IPS-18a (cell line): ENCODE measurements around the gene YBX3.

ENCODE experiments used
- H3K27ac ChIP-seq: one replicate; pipeline ENCODE4 v1.5.1; 2013; ENCODE audit warnings: low read length
- H3K27me3 ChIP-seq: one replicate; pipeline ENCODE4 v1.6.1; 2013; ENCODE audit warnings: mild to moderate bottlenecking, low read length; ENCODE audit not compliant: control insufficient read depth, insufficient read depth
- H3K36me3 ChIP-seq: one replicate; pipeline ENCODE4 v1.6.1; 2013; ENCODE audit warnings: low read depth, low read length; ENCODE audit not compliant: control insufficient read depth
- H3K4me1 ChIP-seq: one replicate; pipeline ENCODE4 v1.6.1; 2013; ENCODE audit warnings: low read depth, low read length; ENCODE audit not compliant: control insufficient read depth
- H3K4me3 ChIP-seq: one replicate; pipeline ENCODE4 v1.5.1; 2013; ENCODE audit warnings: low read length
- H3K9ac ChIP-seq: one replicate; pipeline ENCODE4 v1.6.1; 2013; ENCODE audit warnings: mild to moderate bottlenecking, low read length, moderate library complexity
- H3K9me3 ChIP-seq: one replicate; pipeline ENCODE4 v1.6.1; 2013; ENCODE audit warnings: low read depth, low read length; ENCODE audit not compliant: control insufficient read depth

YBX3 gene

DNA sequence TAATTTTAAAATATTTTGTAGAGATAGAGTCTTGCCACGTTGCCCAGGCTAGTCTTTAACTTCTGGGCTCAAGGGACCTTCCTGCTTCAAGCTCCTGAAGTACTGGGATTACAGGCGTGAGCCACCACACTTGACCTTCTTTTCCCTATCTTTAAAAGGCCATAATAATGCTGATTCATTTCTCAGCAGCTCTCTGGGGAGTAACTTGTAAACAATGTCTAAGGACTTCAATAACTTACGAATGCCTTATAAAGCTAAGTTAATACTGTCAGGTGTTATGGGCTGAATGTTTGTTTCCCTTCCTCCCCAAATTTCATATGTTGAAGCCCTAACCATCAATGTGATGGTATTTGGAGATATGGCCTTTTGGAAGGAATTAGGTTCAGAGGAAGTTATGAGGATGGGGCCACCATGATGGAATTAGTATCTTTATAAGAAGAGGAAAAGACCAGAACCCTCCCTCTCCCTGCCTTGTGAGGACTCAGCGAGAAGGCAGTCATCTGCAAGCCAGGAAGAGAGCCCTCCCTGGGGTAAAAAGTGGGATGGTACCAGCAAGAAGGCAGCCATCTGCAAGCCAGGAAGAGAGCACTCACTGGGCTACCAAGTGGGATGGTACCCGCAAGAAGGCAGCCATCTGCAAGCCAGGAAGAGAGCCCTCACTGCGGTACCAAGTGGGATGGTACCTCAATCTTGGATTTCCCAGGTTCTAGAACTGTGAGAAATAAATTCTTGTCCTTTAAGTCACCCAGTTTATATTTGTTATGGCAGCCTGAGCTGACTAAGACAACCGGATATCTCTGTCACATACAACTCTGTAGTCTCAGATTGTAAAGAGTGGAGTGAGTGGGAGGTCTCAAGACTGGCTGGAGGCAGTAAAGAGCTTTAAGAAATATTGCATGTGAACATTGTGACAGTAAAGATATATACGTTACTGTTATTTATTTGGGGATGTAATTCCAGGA, 16.3 kb upstream of the YBX3 start:
- Histone ChIP-seq H3K9ac (no peak overlapping the region), H3K4me3 (no peak overlapping the region), H3K36me3 (no peaks in the 10 kb centered on the region), H3K27me3 (no peaks in the 10 kb centered on the region), H3K4me1 (no peaks in the 10 kb centered on the region), H3K9me3 (no peaks in the 10 kb centered on the region), H3K27ac (no peak overlapping the region)

DNA sequence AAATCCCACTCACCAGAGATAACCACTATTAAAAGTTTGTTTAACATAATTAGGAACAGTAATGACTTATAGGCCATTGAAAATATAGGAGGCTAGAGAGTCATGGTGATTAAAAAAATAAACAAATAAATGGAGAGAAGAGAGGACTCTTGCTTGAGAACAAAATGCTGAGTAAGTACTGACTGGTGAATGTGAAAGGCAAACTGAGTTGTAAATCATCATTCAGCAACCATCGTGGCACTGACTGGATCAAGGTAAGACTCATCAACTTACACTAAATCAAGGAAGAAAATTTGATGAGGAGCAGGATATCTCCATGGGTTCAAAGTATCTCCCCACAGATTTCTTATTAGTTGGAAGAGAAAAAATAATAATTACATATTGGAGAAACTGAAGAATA, 14.1 kb upstream of the YBX3 start:
- H3K27ac ChIP-seq, result no peak overlapping the region
- H3K27me3 ChIP-seq, result no peaks in the 10 kb centered on the region
- H3K36me3 ChIP-seq, result no peaks in the 10 kb centered on the region
- no peaks in the 10 kb centered on the region for H3K9me3 ChIP-seq
- H3K9ac ChIP-seq, result no peak overlapping the region
- no peak overlapping the region for H3K4me3 ChIP-seq
- H3K4me1 ChIP-seq, result no peaks in the 10 kb centered on the region

DNA sequence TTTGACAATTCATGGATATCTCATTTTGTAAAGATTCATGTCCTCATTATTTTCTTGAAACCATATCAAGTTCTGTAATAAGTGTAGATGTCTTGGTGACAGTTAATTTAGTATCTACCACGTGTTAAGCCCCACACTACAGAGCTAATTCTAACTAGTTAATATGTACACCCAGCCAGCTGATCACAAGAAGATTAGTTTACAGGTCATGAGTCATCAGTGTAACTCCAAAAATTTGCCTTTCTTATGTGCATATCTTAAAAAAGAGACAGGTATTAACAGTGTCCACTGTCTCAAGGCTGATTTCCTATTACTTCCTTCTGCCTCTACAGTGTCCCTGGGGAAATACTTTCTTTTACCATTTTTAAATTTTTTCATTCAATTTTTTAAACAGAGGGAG, 13.3 kb upstream of the YBX3 start:
- H3K27me3 ChIP-seq, result no peaks in the 10 kb centered on the region
- H3K9ac ChIP-seq, result no peak overlapping the region
- H3K4me1 ChIP-seq, result no peaks in the 10 kb centered on the region
- H3K27ac ChIP-seq, result no peak overlapping the region
- no peak overlapping the region for H3K4me3 ChIP-seq
- H3K36me3 ChIP-seq, result no peaks in the 10 kb centered on the region
- H3K9me3 ChIP-seq, result no peaks in the 10 kb centered on the region

DNA sequence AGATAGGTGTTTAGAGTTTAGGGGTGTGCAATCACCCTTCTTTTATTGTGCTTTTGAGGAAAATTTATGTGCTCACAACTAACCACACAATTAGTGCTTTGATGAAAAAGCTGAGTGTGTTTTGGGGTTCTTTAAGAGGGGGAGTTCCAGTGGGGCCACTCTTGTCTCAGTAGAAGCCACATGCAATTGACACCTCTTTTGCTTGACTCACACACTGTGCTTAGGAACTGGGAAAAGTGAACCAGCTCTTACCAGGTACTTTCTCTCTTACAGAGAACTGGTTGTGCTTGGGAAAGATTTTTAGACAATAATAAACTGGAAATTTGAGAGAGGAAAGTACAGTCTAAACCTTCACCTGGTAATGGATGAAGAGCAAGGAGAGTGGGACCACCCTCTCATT, 12.3 kb upstream of the YBX3 start:
- Histone ChIP-seq H3K27me3 (no peaks in the 10 kb centered on the region), H3K4me3 (no peak overlapping the region), H3K4me1 (no peaks in the 10 kb centered on the region), H3K27ac (no peak overlapping the region), H3K36me3 (no peaks in the 10 kb centered on the region), H3K9me3 (no peaks in the 10 kb centered on the region), H3K9ac (no peak overlapping the region)

DNA sequence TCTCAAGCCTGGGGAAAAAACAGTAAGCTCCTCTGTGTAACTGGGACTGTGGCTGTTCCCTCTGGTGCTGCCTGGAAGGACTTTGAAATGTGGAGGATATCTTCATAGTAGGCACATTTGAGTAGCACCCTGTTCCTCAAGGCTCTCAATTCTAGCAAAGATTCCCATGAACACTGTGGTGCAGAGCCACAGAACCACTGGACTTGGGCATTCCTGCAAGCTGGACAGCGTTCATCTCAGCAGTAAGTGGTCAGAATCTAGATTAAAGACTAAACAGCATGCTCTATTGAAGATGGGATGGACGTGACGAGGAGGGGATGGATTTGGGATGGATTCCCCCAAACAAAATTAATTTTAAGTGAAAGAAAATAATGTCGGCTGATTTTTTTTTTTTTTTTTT, 9.4 kb upstream of the YBX3 start:
- Histone ChIP-seq H3K27me3 (no peaks in the 10 kb centered on the region), H3K9me3 (no peaks in the 10 kb centered on the region), H3K9ac (no peak overlapping the region), H3K36me3 (no peaks in the 10 kb centered on the region), H3K4me1 (no peaks in the 10 kb centered on the region), H3K4me3 (no peak overlapping the region), H3K27ac (no peak overlapping the region)

DNA sequence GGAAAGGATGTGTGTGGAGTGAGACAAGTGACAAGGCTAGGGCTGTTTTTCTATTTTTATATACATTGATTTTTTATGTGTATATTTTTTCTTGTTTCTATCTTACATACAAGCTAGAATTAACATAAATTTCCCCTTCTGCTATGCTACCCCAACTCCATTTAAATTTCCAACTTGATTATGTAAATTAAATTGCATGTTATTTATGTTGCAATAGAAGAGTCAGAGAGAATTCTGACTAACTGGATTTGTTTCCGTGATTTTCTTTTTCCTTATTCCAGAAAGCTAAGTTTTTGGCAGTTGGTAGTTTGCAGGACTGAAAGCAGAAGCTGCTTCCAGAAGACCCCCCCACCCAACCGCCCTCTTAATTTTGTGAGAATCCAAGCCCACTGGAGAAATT, 8.9 kb upstream of the YBX3 start:
- no peaks in the 10 kb centered on the region for H3K27me3 ChIP-seq
- H3K4me3 ChIP-seq, result no peak overlapping the region
- no peaks in the 10 kb centered on the region for H3K4me1 ChIP-seq
- no peaks in the 10 kb centered on the region for H3K36me3 ChIP-seq
- no peaks in the 10 kb centered on the region for H3K9me3 ChIP-seq
- no peak overlapping the region for H3K9ac ChIP-seq
- no peak overlapping the region for H3K27ac ChIP-seq

DNA sequence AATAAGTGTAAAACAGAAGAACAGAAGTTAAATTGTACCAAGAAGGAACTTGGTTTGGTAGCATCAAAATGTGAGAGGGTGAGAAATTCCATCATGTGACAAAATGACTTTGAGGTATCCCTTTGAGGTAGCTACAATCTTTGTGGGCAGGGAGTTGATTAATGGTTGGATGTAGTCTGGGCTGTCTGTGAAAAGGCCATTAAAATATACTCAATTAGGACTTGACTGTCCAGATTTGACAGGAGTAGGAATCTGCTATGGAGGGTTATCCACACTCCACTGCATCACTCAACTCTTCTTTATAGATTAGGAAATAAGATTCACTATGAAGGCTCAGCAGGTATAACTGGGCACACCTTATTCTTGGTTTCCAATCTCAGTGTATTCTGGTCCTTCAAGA, 7.4 kb upstream of the YBX3 start:
- no peak overlapping the region for H3K27ac ChIP-seq
- H3K4me3 ChIP-seq, result no peak overlapping the region
- H3K9ac ChIP-seq, result no peak overlapping the region
- H3K4me1 ChIP-seq, result no peaks in the 10 kb centered on the region
- no peaks in the 10 kb centered on the region for H3K9me3 ChIP-seq
- H3K36me3 ChIP-seq, result no peaks in the 10 kb centered on the region
- peaks cover 3% of the 10 kb centered on the region for H3K27me3 ChIP-seq

DNA sequence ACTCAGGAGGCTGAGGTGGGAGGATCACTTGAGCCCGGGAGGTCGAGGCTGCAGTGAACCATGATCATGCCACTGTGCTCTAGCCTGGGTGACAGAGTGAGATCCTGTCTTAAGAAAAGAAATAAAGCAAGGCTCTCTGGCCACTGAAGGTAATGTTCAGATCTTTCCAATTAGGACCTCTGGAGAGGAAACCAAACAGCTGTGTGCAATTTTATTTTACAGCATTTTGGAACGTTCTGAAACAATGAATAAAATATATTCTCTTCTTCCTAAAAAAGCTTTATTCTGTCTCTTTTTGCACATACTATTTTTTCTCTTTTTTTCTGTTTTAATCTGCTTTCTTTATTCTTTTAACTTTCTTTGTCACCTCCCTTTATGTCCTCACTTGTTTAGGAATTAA, 5.0 kb upstream of the YBX3 start:
- Histone ChIP-seq H3K27ac (no peak overlapping the region), H3K9ac (no peak overlapping the region), H3K27me3 (peaks cover 24% of the 10 kb centered on the region), H3K4me3 (no peak overlapping the region), H3K9me3 (no peaks in the 10 kb centered on the region), H3K36me3 (no peaks in the 10 kb centered on the region), H3K4me1 (peaks cover 9% of the 10 kb centered on the region)

DNA sequence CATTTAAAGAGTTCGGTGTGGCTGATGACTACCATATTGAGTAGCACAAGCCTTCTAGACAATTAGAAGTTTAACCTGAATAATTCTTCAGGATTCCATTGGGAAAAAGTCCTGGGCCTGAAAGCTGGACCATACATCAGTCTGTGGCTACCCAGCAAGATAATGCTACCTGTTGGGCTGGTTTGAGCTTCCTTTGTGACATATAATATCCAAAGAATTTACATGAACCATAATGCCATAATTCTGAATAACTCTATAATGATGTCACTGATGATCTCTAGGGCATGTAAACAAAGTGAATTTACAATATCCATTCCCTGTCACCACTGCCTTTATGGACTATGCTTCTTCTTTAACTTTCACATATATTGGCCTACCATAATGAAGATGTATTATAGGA, 3.8 kb upstream of the YBX3 start:
- no peak overlapping the region for H3K4me3 ChIP-seq
- no peak overlapping the region for H3K27ac ChIP-seq
- H3K9me3 ChIP-seq, result no peaks in the 10 kb centered on the region
- H3K4me1 ChIP-seq, result peaks cover 9% of the 10 kb centered on the region
- no peaks in the 10 kb centered on the region for H3K36me3 ChIP-seq
- peaks cover 24% of the 10 kb centered on the region for H3K27me3 ChIP-seq
- H3K9ac ChIP-seq, result no peak overlapping the region

DNA sequence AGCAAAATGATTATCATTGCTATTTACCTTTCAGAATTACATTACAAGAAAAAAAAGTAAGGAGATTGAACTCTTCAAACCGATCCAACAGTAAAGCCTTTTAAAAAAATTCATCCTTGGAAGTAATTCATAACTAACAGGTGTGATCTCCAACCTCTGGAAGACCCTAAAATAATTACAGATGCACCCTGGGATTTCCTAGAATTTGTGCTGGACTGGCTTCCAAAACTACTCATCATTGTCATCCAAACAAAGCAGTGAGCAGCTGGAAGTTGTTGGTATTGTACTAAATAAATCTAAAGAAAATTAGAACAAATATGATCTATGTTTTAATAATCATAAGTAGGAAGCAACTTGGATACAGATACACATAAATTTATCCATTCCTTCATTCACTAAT, 1.9 kb upstream of the YBX3 start:
- peaks cover 24% of the 10 kb centered on the region for H3K27me3 ChIP-seq
- no peak overlapping the region for H3K4me3 ChIP-seq
- peaks cover 25% of the 10 kb centered on the region for H3K4me1 ChIP-seq
- H3K36me3 ChIP-seq, result no peaks in the 10 kb centered on the region
- no peaks in the 10 kb centered on the region for H3K9me3 ChIP-seq
- H3K27ac ChIP-seq, result no peak overlapping the region
- no peak overlapping the region for H3K9ac ChIP-seq

DNA sequence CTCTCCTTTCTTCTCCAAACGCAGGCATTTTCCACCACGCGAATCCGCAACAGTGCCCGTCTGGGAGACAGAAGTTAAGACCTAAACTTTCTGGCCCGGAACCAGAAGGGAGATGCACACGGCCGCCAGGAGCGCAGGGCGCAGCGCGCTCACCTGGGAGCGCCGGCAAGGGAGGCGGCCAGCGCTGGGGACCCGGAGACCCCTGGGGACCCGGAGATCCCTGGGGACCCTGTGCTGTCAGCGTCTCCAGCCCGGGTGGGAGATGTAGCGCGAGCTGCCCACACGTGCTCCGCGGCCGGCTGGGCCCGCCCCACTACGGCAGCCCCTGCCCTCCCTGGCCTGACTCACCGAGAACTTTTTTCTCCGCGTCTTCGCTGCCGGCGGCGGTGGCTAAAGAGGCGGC, 620 bp downstream of the YBX3 start:
- H3K4me3 ChIP-seq, result peak overlapping the region; percentile 77
- peak overlapping the region; percentile 80 for H3K9ac ChIP-seq
- H3K27me3 ChIP-seq, result peaks cover 24% of the 10 kb centered on the region
- H3K4me1 ChIP-seq, result peaks cover 48% of the 10 kb centered on the region
- no peaks in the 10 kb centered on the region for H3K36me3 ChIP-seq
- peak overlapping the region; percentile 19 for H3K27ac ChIP-seq
- H3K9me3 ChIP-seq, result no peaks in the 10 kb centered on the region
